ENCODE data around the gene CHST9. TPM values are rescaled to one million over a fixed set of nuclear protein-coding genes. Genes with fewer than 3 reads are reported as not detected.
A peak's percentile ranks its signal among the peaks of the same experiment; 100 is the strongest.

CHST9 gene
- total RNA-seq, 1 donor from 2014 or later: 2.0 TPM

DNA sequence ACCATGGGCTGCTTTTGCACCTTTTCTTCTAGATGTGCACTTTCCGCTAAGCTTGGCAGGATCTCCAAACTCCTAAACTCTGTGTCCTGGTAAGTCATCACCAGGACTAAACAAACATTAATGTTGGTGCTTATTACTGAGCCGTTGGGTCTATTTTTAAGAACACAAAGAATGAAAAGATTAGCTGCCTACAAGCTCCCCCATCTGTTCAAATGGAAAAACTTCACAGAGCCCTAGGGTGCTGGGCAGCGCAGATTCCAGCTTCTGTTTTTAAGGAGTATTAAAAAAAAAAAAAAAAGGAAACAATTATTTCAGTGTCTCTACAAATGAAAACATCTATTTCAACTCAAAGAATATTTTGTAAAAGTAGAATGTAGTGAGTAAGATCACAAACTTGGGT lies 221.8 kb downstream of the CHST9 start:
- Histone ChIP-seq H3K4me3 (no peak overlapping the region), H3K27me3 (ENCODE audit: low read depth) (no peaks in the 10 kb centered on the region), H3K4me1 (peaks cover 15% of the 10 kb centered on the region), H3K9me3 (replicated peaks) (no peaks in the 10 kb centered on the region), H3K27ac (replicated peaks) (no peak overlapping the region), H3K36me3 (no peaks in the 10 kb centered on the region)
- intact Hi-C loops (cut with micrococcal nuclease): no loop called here
- no peak for DNase-seq
- TF ChIP-seq, protein P1, sequence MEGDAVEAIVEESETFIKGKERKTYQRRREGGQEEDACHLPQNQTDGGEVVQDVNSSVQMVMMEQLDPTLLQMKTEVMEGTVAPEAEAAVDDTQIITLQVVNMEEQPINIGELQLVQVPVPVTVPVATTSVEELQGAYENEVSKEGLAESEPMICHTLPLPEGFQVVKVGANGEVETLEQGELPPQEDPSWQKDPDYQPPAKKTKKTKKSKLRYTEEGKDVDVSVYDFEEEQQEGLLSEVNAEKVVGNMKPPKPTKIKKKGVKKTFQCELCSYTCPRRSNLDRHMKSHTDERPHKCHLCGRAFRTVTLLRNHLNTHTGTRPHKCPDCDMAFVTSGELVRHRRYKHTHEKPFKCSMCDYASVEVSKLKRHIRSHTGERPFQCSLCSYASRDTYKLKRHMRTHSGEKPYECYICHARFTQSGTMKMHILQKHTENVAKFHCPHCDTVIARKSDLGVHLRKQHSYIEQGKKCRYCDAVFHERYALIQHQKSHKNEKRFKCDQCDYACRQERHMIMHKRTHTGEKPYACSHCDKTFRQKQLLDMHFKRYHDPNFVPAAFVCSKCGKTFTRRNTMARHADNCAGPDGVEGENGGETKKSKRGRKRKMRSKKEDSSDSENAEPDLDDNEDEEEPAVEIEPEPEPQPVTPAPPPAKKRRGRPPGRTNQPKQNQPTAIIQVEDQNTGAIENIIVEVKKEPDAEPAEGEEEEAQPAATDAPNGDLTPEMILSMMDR (IDR thresholded peaks at IDR 0.05; ENCODE audit: borderline replicate concordance): peak; percentile 49

DNA sequence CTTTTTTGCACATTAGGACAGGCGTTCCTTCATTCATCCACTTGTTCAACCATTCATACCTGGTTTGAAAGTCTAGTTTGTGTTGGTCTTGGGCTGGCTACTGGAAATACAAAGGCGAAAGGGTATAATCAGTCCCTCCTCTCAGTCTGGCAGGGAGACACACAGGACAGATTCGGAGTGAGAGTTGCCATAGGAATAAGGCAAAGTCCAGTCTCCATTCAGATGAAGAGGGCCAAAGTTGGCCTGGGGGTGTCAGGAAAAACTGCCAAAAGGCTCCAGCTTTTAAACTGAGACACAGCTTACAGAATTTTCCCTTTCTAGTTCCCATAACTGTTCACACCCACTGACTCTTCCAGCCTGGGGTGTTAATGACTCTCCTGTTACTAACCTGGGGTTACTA lies 223.3 kb downstream of the CHST9 start:
- Histone ChIP-seq H3K36me3 (no peaks in the 10 kb centered on the region), H3K9me3 (replicated peaks) (no peaks in the 10 kb centered on the region), H3K27ac (replicated peaks) (no peak overlapping the region), H3K27me3 (ENCODE audit: low read depth) (no peaks in the 10 kb centered on the region), H3K4me1 (peaks cover 15% of the 10 kb centered on the region), H3K4me3 (no peak overlapping the region)
- TF ChIP-seq, protein P1 (IDR thresholded peaks at IDR 0.05; ENCODE audit: borderline replicate concordance): no peak
- intact Hi-C loops (cut with micrococcal nuclease): no loop called here
- DNase-seq: no peak

DNA sequence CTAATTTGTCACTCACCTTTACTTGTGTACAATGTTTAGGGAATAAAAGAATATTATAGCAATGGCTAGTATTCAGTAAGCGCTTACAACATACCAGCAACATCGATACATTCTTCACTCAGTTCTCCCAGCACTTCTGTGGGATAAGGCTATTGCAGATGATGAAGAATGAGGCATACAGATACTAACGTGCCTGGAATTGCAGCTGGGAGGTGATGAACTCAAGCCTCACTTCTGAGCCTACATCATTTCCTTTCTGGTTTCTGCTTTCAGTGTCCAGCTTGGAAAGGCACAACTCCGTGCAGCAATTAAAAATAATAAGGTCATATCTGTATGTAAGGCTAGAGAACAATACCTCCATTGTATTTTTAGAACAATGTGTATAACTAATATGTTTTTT lies 224.2 kb downstream of the CHST9 start:
- H3K27ac ChIP-seq (replicated peaks): no peak overlapping the region
- TF ChIP-seq, protein P1 (IDR thresholded peaks at IDR 0.05; ENCODE audit: borderline replicate concordance): no peak
- DNase-seq: no peak
- H3K4me3 ChIP-seq: no peak overlapping the region
- H3K36me3 ChIP-seq: no peaks in the 10 kb centered on the region
- H3K4me1 ChIP-seq: peaks cover 15% of the 10 kb centered on the region
- no peaks in the 10 kb centered on the region for H3K27me3 ChIP-seq (ENCODE audit: low read depth)
- intact Hi-C loops (cut with micrococcal nuclease): no loop called here
- H3K9me3 ChIP-seq (replicated peaks): no peaks in the 10 kb centered on the region

DNA sequence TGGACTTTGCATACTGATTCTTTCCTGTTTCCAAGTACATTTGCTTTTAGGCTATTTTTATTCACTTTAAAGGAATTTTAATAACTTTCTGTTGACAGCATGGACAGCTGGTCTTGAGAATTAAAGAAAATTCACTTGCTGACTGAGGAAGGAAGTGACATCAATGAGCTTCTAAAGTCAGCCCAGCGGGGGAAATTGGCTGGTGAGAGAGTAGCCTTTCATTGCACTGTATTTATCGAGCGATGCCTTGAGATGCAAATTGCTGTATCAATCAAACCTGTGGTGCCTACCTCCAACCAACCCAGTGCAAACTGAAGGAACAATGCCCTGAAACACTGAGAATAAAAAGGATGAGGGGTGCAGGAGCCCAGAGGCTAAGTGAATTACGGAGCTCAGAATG lies 228.2 kb downstream of the CHST9 start:
- TF ChIP-seq, protein P1 (IDR thresholded peaks at IDR 0.05; ENCODE audit: borderline replicate concordance): no peak
- Histone ChIP-seq H3K4me1 (peaks cover 5% of the 10 kb centered on the region), H3K4me3 (no peak overlapping the region), H3K27me3 (ENCODE audit: low read depth) (no peaks in the 10 kb centered on the region), H3K36me3 (no peaks in the 10 kb centered on the region), H3K27ac (replicated peaks) (no peak overlapping the region), H3K9me3 (replicated peaks) (no peaks in the 10 kb centered on the region)
- no peak for DNase-seq
- intact Hi-C loops (cut with micrococcal nuclease): no loop called here

DNA sequence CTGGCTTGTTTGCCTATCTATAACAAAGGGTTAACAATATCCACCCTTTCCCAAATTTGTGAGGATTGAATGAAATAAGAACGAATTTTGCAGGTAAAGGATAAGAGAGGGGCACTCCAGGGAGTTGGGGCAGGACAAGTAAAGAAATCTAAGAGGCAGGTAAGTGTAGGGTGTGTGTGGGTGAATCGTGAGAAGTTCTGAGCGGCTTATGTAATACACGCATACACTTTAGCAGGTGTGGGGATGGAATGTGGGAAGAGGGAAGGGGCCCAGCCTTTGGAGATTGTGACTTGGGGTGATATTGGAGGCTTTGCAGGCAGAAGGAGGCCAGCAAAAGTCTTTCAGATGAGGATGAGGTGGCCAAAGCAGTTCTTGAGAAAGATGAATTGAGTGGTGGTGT lies 236.4 kb downstream of the CHST9 start:
- H3K9me3 ChIP-seq (replicated peaks): no peaks in the 10 kb centered on the region
- intact Hi-C loops (cut with micrococcal nuclease): no loop called here

More for the DNA sequence above, 236.4 kb downstream of the CHST9 start:
- Histone ChIP-seq H3K27ac (replicated peaks) (no peak overlapping the region), H3K36me3 (no peaks in the 10 kb centered on the region), H3K27me3 (ENCODE audit: low read depth) (no peaks in the 10 kb centered on the region), H3K4me3 (no peak overlapping the region), H3K4me1 (no peaks in the 10 kb centered on the region)
- no peak for DNase-seq
- TF ChIP-seq, protein P1 (IDR thresholded peaks at IDR 0.05; ENCODE audit: borderline replicate concordance): no peak

Data from left ventricle myocardium inferior (tissue), 1 donor.